ENCODE measurements around the gene GARIN1A. TPM values are rescaled to one million over a fixed set of nuclear protein-coding genes. Genes with fewer than 3 reads are reported as not detected.
A peak's percentile ranks its signal among the peaks of the same experiment; 100 is the strongest.
"Not testable (repeated sequence)": the region's sequence is repeated elsewhere in the genome, so short reads cannot be mapped to it uniquely, and the experiment has no call there.

Gene GARIN1A
- polyA plus RNA-seq, 10 donors: 0.36 to 3.2 (median 1.1) TPM

DNA sequence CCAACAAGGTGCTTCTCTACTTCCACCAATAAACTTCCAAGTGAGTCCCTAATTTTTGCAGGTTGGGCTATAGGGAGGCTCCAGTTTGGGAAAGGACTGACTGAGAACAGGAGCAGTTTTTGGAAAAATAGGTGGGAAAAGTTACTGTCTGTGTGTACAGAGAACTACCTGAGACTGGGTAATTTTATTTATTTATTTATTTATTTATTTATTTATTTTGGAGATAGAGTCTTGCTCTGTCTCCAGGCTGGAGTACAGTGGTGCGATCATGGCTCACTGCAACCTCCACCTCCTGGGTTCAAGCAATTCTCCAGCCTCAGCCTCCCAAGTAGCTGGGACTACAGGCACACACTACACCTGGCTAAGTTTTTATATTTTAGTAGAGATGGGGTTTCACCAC, 11.2 kb downstream of the GARIN1A start:
- not testable (repeated sequence) for DNase-seq

DNA sequence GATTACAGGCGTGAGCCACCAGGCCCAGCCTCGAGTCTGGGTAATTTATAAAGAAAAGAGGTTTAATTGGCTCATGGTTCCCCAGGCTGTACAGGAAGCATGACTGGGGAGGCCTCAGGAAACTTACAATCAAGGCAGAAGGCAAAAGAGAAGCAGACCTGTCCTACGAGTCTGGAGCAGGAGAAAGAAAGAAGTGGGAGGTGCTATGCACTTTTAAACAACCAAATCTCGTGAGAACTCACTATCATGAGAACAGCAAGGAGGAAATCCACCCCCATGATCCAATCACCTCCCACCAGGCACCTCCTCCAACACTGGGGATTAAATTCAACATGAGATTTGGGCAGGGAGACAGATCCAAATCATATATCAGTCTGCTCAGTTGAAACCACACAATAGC, 11.6 kb downstream of the GARIN1A start:
- DNase-seq: not testable (repeated sequence)

DNA sequence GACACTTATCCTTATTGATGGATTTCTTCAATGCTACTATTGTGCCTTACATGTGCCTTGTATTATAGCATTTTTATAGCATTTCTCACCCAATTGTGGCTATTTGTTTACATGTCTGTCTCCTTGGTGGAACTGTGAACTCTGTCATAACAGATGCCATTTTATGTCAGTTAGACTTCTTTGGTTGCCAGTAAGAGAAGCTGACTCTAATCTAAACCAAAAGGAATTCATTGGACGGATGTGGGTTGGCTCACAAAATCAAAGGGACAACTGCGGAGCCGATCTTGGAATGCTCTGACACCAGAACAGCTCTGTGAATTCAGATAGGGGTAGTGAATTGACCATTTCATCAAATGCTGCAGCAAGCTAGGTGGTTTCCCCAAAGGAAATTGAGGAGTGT, 15.0 kb downstream of the GARIN1A start:
- DNase-seq: no peak

DNA sequence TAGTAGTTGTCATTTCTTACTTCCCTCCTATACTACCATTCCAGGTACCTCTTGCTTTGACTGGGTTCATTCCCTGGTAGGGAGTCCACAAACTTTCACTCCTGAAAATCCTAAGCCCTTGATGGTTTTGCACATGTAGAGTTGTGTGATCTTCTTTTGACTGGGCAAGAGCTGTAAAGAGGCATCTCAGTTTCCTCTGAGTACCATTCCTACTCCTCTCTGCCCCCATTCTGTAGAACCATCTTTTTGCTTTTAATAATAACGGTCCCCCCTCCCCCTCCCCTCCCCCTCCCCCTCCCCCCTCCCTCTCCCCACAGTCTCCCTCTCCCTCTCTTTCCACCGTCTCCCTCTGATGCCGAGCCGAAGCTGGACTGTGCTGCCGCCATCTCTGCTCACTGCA, 16.4 kb downstream of the GARIN1A start:
- DNase-seq: no peak

DNA sequence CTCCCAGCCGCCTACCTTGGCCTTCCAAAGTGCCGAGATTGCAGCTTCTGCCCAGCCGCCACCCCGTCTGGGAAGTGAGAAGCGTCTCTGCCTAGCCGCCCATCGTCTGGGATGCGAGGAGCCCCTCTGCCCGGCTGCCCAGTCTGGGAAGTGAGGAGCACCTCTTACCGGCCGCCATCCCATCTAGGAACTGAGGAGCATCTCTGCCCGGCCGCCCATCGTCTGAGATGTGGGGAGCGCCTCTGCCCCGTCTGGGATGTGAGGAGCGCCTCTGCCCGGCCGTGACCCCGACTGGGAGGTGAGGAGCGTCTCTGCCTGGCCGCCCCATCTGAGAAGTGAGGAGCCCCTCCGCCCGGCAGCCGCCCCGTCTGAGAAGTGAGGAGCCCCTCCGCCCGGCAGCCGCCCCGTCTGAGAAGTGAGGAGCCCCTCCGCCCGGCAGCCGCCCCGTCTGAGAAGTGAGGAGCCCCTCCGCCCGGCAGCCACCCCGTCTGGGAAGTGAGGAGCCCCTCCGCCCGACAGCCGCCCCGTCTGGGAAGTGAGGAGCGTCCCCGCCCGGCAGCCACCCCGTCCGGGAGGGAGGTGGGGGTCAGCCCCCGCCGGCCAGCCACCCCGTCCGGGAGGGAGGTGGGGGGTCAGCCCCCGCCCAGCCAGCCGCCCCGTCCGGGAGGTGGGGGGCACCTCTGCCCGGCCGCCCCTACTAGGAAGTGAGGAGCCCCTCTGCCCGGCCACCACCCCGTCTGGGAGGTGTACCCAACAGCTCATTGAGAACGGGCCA, 17.3 kb downstream of the GARIN1A start:
- DNase-seq: not testable (repeated sequence)

DNA sequence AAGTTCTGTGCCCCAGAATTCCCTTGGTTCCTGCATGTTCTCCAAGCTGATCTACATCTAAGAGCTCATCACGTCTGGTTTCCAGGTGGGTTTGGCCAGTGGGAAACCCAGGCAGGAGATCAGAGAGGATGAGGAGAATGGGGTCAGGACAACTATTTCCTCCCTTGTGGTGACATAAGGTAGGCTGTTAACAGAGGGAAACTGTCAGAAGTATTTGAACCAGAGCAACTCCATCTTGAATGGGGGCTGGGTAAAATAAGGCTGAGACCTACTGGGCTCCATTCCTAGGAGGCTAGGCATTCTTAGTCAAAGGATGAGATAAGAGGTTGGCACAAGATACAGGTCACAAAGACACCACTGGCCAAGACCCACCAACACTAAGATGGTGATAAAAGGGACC, 19.1 kb downstream of the GARIN1A start:
- no peak for DNase-seq

DNA sequence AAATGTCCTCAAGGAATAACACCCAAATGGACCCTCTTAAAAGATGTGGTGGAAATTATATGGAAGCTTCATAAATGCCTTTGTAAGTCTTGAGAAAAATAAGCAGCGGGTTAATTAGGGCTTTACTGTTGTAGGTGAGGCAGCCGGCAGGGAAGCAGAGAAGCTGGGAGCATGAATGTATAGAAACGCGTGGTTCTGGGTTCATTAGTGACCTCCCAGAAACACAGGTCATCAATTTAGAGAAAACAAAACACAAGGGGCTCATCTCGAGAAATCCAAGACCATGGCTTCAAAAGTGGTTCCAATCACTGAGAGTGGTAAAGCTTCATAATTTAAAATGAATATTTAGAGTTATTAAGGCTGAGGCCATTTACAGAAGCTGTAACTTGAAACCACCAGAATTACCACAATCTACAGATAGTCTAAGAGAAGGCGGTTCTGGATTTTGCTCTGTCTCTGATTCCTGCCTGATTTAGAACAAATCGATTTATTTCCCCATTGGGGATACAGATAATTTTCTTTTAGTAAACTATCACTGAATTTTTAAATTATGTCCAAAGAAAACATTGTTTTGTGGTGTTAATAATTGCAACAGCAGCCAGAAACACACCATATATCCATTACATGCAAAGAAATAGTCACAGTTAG, 20.7 kb downstream of the GARIN1A start:
- no peak for DNase-seq

DNA sequence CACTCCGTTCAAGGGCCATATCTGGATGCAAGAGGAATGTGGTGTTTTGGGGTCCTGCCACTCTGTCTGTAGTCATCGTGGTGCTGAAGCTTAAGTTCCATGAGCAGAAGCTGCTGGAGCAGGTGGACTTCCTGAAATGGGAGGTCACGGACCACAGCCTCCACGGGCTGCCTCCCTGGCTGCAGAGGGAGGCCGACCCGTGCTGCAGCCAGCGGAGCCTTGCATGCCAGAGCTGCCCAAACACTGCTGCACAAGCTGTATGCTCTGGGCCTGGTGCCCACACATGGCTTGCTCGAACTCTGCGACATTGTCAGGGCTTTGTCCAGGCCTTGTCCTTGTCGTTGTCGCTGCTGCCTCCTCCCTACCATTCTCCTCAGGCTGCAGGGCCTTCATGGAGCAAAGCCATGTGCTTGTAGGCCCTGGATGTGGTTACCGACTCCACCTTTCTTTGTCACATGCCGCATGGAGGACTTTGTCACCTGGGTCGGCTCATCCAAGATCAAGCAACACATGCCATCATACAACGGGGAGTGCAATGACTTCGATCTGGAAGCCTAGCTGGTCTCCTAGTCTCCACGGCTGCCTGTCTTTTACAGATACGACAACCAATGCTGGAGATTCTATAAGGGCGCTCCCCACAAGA, 21.4 kb downstream of the GARIN1A start:
- DNase-seq: no peak

DNA sequence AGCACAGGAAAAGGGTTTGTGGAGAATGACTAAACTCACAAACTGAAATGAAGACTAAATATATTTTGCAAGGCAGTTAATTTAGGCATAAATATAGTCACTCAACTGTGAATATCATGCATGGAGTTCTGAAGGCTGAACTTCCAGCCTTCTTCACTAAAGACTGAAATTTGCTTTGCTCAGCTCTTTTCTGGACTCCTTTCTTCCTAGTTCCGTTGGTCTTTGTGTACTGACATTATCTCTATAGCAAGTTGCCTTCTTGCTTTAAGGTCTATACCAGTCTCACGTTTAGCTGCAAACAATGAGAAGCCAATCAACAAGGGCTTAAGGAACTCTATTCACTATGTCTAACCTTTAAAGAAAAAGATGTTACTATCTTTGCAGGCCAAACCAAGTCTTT, 22.6 kb downstream of the GARIN1A start:
- no peak for DNase-seq

DNA sequence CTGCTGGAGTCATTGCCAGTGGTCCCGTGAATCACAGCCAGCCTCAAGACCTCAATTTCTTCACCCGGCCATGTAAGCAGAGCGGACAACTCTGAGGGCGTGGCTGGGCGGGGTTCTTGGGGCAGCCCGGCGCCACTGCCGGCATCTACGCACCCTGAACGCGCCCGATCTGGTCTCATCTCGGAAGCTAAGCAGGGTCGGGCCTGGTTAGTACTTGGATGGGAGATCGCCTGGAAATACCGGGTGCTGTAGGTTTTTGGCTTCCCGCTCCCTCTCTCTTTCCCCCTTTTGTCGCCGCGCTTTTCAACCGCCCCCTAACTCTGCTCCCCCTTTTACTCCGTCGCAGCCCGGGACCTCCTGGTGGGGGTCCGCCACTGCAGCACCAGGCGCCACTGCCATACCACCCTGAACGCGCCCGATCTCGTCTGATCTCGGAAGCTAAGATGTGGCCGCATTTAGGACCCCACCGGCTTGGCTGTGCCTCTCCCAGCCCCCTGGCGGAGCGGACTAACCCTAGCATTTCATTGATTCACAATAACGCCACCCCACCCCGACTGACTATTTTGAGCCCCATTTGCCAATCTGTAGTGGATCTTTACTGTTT, 25.3 kb downstream of the GARIN1A start:
- peak; percentile 19 to 56 (median 32) for DNase-seq

DNA sequence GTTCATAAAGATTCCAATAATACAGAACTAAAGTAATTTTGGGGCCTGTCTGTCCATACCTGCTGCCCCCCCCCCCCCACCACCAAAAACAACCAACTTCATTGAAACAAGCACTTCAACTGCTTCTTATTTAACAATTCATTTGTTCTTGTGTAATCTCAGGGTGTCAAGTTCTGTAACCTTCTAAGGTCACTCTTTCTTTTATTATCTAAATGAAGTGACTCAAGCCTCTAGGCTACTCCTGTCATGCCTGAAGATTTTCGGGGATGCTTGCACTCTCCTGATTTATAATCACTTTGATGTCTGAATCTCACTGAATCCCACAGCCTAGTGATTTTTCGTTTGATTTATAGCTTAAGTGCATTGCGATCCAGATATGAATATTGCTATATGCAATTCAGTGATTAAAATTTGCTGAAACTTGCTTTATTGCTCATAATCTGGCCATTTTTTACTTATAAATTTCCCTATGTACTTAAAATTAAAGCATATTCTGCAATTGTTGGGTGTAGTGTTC, 27.2 kb downstream of the GARIN1A start:
- no peak for DNase-seq

DNA sequence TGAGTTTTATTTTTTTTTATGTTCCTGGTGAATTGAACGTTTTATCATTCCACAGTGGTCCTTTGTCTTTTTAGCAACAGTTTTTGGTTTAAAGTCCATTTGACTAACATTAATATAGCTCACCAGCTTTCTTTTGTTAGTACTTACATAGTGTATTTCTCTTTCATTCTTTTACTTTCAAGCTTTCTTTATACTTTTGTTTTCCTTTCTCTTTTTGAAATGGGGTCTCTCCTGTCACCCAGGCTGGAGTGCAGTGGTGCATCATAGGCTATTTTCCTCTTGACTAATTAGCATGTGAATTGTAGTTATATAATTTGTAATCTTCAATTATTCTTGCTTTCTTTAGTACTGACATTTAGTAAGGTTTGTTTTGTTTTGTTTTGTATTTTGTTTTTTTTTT, 27.8 kb downstream of the GARIN1A start:
- DNase-seq: no peak

DNA sequence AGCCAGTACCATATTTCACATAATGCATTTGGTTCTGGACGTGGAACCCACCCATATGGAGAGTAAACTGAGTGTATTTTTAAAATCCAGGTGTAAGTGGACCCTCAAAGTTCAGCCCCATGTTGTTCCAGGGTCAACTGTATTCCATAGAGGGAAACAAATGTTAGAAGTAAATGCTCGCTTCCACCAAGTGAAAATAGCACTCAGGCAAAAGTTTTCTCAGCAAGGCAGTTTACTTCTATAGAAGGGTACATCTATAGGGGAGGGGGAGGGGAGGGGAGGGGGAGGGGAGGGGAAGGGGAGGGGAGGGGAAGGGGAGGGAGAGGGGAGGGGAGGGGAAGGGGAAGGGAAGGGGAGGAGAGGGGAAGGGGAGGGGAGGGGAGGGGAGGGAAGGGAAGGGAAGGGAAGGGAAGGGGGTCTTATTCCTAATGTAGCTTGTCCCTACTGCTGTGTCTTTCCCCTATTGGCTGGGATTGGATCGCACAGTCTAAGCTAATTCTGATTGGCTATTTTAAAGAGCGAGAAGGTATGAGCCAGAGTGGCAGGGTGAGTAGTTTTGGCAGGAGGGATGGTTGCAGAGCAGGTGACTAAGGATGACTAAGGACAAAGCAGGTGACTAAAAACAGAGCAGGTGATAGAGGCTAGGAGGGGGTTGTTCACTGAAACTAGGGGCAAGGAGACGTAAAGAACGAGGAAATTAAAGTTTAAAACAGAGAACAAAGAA, 29.1 kb downstream of the GARIN1A start:
- no peak for DNase-seq

DNA sequence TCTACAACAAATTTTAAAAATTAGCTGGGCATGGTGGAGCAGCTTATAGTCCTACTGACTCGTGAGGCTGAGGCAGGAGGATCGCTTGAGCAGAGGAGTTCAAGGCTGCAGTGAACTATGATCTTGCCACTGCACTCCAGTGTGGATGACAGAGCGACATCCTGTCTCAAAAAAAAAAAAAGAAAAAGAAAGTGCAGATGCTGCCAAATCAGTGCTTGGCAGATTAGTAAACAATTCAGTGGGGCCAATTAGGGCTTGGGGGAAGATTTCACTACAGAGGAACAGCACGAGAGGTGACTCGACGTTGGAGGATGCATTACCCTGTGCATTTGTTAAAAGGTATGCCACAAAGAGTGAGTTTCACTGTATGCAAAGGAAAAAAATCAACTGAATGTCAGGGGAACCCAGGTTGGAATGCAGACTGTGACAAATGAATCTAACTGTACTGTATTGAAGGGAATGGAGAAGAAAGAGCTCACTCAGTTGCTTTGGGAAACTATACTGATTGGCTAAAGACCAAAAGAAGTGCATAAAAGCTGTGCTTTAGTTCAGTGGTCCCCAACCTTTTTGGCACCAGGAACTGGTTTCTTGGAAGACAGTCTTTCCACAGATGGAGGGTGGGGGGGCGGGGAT, 31.6 kb downstream of the GARIN1A start:
- peak in 1 of 3 donors; percentile 43 for DNase-seq

DNA sequence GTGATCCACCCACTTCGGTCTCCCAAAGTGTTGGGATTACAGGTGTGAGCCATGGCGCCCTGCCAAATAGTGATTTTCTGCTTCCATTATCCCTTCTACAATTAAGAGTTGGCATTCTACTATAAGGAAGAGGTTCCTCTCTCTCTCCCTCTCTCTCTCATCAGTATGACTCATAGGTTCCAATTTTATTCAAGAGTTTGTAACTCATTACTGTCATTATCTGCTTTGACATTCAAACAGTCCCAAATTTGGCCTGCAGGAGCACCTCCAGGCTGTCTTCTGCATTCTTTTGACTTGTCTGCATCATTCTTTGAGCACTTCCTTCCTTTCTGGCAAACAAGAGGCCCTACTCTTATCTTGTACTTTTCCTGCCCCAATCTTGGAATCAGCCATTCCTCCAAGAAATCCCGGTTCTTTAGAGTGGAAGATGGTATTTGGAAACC, 33.8 kb downstream of the GARIN1A start:
- DNase-seq: peak in 1 of 3 donors; percentile 24

DNA sequence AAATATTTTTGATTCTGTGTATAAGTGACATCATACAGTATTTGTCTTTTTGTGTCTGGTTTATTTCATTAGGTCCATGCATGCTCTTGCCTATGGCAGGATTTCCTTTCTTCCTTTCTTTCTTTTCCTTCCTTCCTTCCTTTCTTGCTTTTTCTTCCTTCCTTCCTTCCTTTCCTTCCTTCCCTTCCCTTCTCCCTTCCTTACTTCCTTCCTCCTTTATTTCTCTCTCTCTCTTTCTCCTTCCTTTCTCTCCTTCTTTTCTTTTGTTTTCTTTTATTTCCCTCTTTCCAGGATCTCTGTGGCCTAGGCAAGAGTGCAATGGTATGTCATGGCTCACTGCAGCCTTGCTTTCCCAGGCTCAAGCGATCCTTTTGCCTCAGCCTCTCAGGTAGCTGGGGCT, 35.7 kb downstream of the GARIN1A start:
- no peak for DNase-seq

DNA sequence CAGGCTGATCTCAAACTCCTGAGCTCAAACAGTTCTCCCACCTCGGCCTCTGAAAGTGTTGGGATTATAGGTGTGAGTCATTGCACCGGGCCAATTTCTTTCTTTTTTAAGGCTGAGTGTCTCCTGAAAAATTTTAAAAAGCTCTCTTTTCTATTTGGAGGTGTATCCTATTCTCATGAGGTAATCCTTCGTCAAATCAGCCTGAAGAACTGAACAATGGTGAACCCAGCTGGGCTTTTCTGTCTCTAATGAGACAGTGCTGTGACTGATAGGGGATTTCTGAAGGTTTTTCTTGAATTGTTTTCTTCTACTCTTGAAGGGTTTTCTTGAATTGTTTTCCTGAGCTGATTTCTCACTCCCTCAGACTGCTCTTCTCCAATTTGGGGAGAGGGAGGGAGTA, 36.1 kb downstream of the GARIN1A start:
- no peak for DNase-seq

DNA sequence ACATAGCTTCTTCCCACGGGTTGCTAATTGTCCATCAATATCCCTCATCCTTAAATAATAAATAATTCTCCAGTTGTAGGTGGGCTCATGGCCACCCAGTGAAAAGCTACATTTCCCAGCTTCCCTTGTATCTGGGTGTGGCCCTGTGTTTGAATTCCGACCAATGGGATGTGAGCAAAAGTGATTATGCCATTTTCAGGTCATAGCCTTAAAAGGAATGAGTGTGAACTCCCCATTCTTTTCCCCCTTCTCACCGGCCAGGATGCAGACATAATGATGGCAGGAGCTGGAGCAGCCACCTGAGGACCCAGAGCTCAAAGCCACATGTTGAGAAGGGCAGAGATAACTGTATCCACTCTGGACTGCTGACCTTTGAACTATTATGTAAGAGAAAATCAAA, 36.7 kb downstream of the GARIN1A start:
- no peak for DNase-seq

DNA sequence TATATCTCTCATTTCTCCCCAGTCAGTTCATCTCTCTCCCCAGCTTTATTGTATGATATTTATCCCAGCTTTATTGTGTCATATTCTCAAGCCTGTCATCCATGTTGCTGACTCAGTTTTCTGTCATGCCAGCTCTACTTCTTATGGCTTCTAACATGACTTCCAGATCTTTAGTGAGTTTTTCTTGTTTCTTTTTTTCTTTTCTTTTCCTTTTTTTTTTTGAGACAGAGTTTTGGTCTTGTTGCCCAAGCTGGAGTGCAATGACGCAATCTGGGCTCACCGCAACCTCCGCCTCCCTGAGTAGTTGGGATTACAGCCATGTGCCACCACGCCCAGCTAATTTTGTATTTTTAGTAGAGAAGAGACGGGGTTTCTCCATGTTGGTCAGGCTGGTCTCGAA, 38.4 kb downstream of the GARIN1A start:
- no peak for DNase-seq

DNA sequence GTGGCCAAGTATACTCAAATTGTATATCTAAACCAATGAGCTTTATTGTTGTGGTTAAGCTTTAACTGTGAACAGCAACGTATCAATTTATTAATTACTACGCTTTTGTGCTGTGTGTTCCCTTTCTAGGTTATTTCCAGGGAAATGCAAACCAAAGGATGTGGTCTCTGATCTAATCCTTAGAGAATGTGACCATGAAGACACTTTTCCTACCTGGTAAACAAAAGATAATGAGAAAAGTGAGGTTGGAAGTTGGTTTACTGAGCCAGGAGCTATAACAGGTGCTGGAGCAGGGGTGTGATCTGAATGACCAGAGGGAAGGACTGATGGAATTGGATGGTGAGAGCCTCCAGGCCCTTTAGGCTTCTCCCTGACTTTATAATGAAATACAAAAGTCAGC, 41.7 kb downstream of the GARIN1A start:
- no peak for DNase-seq

Measured in muscle of back (tissue), 11 donors.